Measurements from ENCODE around the gene SLC2A8.

The SLC2A8 gene

GRCh38 chr9:127396808-127397645 is at the start of gene SLC2A8:
SLC2A8 (plus strand) TSS chr9:127397169; CDS start chr9:127397231, 62 bp downstream.
- peak; percentile 79 to 85 for DNase-seq (ENCODE audit: low read depth in 2 of 2)

GRCh38 chr9:127347831-127348776 is 48.9 kb upstream of the SLC2A8 start:
- no peak for DNase-seq (ENCODE audit: low read depth in 2 of 2)

GRCh38 chr9:127349483-127350113 is 47.4 kb upstream of the SLC2A8 start:
- no peak for DNase-seq (ENCODE audit: low read depth in 2 of 2)

DNA sequence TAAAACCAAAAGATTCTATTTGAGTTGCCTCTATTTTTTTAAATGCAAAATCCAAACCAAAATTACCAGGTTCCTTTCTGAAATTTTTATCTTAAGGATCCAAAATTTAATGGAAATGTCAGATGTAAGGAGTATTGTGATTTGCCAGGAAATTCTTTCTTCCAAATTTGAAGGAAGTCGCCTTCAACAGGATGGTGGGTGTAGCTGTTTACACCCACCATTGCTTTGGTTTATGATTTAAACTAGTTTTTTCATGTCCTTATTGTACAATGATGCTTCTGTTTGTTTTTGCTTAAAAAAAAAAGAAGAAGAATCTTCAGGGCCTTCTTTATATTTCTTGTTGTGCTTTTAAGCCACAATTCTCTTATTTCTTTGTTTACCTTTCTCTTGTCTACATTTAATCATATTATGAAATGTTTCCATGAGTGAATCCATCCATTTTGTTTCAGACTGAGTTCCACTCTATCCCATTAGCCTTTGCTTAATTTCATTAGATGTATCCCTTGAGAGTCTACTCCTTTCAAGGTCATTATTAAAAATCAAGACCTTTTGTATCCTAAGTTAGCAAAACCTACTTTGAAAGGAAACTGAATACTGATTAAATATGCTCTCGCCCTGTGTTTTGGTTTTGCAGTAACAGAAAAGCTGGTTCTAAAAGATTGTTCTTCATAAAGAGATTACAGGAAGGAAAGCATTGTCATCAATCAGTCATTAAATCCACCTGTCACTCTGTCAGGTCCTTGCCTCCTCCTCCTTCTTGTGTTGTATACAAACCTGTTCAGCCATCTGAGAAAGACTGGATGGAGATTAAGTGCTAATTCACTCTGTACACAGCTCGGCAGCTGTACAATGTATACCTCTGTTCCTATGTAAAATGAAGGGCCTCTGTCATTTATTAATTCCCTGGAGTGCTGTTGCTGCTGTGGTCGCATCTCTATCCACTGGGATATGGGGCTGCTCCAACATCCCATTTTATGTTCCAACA is 45.5 kb upstream of the SLC2A8 start:
- no peak for DNase-seq (ENCODE audit: low read depth in 2 of 2)

DNA sequence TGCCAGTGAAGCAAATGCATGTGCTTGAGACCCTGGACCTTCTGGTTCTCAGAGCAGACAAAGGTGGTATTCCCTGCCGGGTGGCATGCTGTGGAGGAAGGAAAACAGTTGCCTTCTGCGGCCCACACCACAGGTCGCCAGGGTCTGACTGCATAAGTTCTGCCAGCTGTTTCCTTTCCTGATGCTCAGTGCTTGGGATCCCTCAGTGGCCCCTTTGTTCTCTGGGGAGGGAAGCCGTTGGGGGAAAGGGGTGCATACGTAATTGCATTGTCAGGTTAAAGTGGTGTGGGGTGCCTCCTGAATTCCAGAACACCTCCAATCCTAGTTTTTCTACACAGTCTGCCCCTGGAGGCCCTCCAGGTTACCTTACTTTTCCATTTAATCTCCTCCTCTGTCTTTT is 43.1 kb upstream of the SLC2A8 start:
- no peak for DNase-seq (ENCODE audit: low read depth in 2 of 2)

DNA sequence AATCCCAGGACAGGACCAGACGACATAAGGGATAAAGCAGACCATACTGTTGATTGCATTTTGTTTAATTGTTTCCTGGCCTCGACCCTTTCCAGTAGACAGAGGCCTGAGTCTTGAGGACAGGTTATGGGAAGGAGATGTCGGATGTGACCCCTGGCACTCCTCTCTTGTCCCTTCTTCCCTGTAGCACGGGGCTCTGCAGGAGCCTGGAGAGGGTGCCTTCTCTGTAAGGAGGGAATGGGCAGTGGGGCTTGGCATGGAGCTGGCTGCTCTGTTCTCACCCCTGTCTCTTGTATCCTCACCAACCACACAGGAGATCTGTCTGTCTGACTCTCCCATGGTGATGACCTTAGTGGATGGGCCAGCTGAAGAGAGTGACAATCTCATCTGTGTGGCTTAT is 40.1 kb upstream of the SLC2A8 start:
- DNase-seq (ENCODE audit: low read depth in 2 of 2) = no peak

DNA sequence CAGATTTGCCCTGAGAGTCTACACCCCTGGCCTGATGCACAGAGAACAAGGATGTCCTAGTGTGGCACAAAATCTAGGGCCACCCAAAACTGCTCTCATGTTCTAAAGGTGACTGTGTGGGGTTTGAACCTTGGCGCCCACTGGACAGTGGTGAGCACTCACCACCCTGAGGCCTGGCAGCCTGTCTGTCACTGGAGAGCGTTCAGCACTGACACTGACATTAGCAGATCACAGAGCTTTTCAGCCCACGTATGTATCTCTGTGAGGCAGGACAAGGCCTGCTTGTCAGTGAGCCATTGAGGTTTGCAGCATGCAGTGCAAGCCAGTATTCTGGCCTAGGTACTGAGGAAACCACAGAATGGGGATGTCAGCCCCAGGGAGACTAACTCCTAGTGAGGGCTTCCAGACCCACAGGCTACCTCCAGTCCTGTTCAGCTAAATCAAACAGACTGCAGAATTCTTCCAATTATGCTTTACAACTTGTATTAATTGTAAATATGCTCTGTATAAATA is 38.9 kb upstream of the SLC2A8 start:
- no peak for DNase-seq (ENCODE audit: low read depth in 2 of 2)

DNA sequence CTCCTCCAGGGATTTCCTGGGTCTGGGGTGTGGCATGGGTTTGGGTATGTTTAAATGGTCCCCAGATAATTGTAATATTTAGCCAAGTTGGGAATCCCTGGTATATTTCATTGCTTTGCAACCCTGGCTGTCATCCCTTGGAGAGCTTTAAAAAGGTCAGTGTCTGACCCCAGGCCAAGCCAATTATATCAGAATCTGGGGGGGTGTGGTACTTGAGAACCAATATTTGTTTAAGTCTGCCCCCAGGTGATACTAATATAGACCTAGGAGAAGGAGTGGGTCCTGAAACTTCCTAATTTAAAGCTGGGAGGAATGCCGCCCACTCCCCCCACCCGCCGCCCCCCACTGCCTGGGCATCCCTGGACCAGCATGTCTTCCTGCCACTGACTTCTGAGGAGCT is 38.2 kb upstream of the SLC2A8 start:
- DNase-seq (ENCODE audit: low read depth in 2 of 2) = no peak

GRCh38 chr9:127360250-127360649 is 36.7 kb upstream of the SLC2A8 start:
- DNase-seq (ENCODE audit: low read depth in 2 of 2) = no peak

GRCh38 chr9:127360829-127361228 is 36.1 kb upstream of the SLC2A8 start:
- DNase-seq (ENCODE audit: low read depth in 2 of 2) = no peak

DNA sequence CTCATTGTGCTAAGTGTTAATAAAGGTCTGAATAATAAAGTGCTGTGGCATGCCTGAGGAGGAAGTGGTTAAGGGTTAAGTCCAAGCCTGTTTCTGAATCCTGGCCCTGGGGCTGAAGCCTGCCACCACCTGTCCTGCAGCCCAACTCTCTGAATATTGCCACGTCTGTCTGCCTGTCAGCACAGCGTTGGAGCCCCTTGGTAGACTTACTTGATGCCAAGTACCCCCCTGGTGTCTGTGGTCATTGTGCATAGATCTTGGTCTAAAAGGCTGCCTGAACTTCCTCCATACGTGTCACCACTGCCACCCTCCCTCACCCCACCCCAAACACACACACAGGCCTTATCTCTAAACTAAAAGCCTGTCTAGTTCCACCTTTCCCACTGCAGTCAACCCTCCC is 35.4 kb upstream of the SLC2A8 start:
- DNase-seq (ENCODE audit: low read depth in 2 of 2) = no peak

DNA sequence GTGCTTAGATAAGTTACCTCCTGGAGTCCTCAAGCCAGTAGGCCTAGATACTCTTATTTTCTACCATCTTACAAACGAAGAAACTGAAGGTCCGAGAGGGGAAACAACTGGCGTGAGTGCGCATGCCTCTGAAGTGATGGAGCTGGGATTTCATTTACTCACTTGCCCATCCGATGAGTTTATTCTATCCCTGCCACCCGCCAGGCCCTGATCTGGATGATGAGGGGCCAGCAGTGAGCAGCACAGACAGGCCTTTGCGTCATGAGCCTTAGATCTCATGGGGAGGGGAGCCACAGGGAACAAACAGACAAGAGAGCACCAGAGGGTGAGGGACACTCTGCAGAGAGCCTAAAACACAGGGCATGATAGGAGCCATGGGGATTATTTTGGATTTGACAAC is 34.1 kb upstream of the SLC2A8 start:
- DNase-seq (ENCODE audit: low read depth in 2 of 2) = no peak

GRCh38 chr9:127365461-127365860 is 31.5 kb upstream of the SLC2A8 start:
- DNase-seq (ENCODE audit: low read depth in 2 of 2) = no peak

DNA sequence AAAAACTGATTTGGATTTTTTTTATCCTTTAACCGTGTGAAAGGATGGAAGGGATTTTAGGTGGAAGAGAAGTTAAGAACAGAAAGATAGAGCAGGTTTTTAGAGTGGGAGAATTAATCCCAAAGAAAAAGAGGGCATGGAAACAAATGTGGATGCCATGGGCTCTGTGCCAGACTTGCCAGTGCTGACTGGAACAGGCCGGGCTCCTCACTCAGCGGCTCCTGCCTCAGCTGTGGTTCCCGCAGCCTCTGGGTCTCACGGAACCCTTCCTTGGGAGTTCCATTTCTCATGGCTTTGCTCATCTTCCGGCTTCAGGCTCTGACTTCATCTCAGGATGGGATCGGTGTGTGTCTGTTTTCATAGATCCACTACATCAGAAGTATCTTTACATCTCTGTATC is 30.4 kb upstream of the SLC2A8 start:
- DNase-seq (ENCODE audit: low read depth in 2 of 2) = no peak

DNA sequence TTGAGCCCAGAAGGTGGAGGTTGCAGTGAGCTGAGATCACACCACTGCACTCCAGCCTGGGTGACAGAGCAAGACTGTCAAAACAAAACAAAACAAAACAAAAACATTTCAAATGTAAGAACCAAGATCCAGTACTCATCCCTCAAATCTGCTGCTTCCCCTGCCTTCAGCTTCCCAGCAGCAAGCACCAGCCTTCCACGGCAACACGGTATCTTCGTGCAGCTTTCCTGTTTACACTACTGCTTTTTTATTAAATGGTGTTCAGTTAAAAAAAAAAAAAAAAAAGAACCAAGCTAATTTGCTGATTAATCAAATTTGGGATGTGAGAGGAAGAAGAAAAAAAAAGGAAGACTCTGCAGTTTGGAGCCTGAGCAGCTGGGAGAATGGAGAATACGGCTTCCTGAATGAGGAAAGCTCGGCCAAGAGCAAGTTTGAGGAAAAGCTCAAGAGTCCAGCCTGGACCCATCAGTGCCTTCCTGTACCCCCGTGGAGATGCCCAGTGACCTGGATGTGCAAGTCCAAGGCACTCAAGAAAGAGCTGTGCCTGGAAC is 28.0 kb upstream of the SLC2A8 start:
- DNase-seq (ENCODE audit: low read depth in 2 of 2) = no peak

DNA sequence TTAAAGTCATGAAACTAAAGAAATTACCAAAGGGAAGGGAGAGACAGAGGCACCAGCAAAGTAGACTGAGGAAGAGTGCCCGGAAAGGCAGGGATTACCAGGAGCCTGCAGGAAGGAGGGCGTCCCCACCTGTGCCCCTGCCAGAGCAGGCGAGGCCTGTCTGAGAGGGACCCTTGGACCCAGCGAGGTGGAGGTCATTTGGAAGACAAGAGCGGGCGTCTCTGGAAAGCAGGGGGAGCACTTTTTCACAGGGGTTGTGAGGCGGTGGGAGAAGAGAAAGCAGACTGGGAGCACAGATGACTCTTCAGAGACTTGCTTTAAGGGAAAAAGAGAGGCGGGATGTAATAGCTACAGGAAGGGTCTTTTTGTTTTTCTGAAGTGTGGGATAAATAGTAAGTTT is 27.5 kb upstream of the SLC2A8 start:
- no peak for DNase-seq (ENCODE audit: low read depth in 2 of 2)

- DNase-seq (ENCODE audit: low read depth in 2 of 2) = no peak
These were observed 26.8 kb upstream of the SLC2A8 start for GRCh38 chr9:127370147-127370579.

GRCh38 chr9:127370672-127371648 is 26.0 kb upstream of the SLC2A8 start:
- no peak for DNase-seq (ENCODE audit: low read depth in 2 of 2)

GRCh38 chr9:127380479-127380878 is 16.5 kb upstream of the SLC2A8 start:
- DNase-seq (ENCODE audit: low read depth in 2 of 2) = no peak

All from stimulated activated CD8-positive, alpha-beta memory T cell treated with anti-CD3 and anti-CD28 coated beads, Interleukin-15, amount 100 ng/mL, for 4 hours (primary cell).